ENCODE results near the gene CRY1.

Gene CRY1

DNA sequence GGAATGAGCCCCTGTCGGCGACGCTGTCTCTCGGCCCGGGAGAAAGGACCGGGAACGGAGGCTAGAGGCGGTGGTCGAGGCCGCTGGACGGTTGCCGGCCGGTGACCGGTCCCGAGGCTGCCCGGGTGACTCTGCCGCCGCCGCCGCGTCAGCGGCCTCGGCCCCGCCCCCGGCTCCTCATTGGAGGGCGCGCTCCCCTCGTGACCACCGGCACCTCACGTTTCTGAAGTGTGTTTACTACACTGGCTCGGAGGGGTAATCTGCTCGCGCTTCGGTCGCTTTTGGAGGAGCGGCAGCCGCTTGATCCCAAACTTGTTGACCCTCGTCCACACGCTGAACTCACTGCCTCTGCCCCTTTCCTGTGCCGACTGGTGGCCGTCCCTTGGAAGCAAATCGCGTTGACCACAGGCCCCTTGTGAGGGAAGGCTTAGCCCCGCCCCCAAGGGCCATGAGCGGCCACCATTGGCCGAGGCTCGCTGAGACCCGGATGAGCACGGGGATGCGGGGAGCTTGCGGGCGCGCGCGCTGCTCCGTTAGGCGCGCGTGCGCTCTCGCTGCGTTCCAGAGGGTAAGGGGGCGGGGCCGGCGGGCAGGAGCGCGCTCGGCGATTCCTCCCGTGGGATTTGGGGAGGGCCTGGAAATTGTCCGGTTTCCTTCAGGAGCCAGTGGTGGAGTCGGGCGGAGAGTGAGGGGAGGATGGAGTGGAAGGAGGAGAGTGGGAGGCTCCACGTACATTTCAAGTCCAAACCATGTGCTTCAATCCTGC, at the start of gene CRY1:
CRY1 (minus strand) TSS at position 133 of the 766 bp plus-strand sequence. CDS start 588 bp downstream, outside the sequence.
- H3K36me3 Mint-ChIP-seq, result no peaks in the 10 kb centered on the region
- H3K9me3 Mint-ChIP-seq, result peaks cover 14% of the 10 kb centered on the region
- H3K27ac Mint-ChIP-seq, result no peak within 1 kb of the TSS
- ATAC-seq, result peak; percentile 93
- H3K27me3 Mint-ChIP-seq, result peaks cover 25% of the 10 kb centered on the region
- H3K4me1 Mint-ChIP-seq, result no peaks in the 10 kb centered on the region
- H3K4me3 Mint-ChIP-seq, result no peak within 1 kb of the TSS

DNA sequence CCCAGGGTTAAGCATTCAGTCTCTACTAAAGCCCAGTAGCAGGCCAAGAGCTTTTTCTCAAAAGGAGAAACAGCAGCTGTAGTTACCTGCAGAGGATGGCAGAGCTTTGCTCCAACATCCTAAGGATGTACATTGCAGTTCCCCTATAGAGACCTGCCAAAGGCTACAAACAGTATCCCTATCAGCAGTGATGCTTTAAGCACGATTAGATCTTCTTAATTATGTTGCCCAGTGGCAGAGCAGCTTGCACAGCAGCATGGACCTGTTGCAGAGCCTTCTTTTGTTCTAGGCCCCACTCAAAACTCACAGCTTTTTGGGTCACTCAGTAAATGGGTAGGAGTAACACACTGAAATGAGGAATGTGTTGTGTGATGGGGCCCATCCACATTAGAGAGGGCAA, 46.4 kb upstream of the CRY1 start:
- Mint-ChIP-seq H3K4me1 (no peaks in the 10 kb centered on the region), H3K27ac (no peak overlapping the region), H3K4me3 (no peak overlapping the region), H3K27me3 (no peaks in the 10 kb centered on the region), H3K9me3 (no peaks in the 10 kb centered on the region), H3K36me3 (no peaks in the 10 kb centered on the region)
- no peak for ATAC-seq

DNA sequence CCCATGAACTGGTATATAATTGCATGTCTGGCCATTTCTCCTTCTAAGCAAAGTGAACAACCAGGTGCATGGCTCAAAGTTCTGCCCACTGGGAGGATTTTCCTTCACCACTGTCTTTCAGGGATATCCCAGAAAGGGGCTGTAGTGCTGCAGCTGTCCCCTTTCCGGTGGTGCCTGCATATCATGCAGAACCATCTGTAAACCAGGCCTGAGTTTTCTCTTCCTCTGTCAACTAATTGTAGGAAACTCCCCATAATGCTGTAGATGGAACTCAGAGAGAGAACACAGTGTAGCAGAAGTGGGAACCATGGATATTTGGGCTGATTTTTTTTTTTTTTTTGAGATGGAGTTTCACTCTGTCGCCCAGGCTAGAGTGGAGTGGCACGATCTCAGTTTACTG, 45.6 kb upstream of the CRY1 start:
- Mint-ChIP-seq H3K4me3 (no peak overlapping the region), H3K36me3 (no peaks in the 10 kb centered on the region), H3K27me3 (no peaks in the 10 kb centered on the region), H3K9me3 (no peaks in the 10 kb centered on the region), H3K4me1 (no peaks in the 10 kb centered on the region), H3K27ac (no peak overlapping the region)
- no peak for ATAC-seq

DNA sequence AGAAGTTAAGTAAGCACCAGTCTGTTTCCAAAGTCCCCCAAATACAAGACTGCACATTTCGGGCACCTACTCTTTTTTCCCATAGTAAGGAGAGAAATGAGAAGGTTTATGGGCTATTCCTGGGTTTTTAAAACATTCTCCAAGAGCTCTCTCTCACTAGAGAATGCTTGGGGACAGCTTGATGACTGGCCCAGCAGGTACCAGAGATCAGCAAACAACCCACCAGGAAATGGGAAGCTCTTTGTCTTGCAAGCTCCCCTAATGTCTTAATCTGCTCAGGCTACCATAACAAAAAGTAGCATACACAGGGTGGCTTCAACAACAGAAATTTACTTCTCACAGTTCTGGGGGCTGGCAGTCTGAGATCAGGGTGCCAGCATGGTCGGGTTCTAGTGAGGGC, 41.8 kb upstream of the CRY1 start:
- no peaks in the 10 kb centered on the region for H3K9me3 Mint-ChIP-seq
- no peak overlapping the region for H3K4me3 Mint-ChIP-seq
- no peaks in the 10 kb centered on the region for H3K36me3 Mint-ChIP-seq
- no peak for ATAC-seq
- H3K4me1 Mint-ChIP-seq, result no peaks in the 10 kb centered on the region
- H3K27me3 Mint-ChIP-seq, result no peaks in the 10 kb centered on the region
- no peak overlapping the region for H3K27ac Mint-ChIP-seq

DNA sequence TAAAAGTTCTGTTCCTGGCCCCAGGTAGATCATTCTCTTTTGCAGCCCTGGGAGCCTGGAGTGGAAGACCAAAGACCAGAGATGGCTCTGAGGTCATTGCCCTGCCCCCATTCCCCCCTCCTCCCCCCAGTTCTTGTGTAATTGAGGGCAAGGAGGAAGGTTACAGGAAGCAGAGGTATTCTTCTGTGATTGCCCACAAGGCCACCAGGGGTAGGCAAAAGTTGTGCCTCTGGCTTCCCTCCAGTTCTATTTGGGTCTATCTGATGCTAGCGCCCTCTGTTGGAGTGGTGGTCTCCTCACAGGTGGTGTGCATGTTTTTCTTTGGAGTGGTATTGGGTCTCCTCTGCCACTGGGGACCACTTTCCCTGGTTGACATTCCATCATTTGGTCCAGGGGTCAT, 41.2 kb upstream of the CRY1 start:
- H3K4me3 Mint-ChIP-seq, result no peak overlapping the region
- H3K27me3 Mint-ChIP-seq, result no peaks in the 10 kb centered on the region
- no peaks in the 10 kb centered on the region for H3K9me3 Mint-ChIP-seq
- no peak for ATAC-seq
- H3K36me3 Mint-ChIP-seq, result no peaks in the 10 kb centered on the region
- H3K4me1 Mint-ChIP-seq, result no peaks in the 10 kb centered on the region
- no peak overlapping the region for H3K27ac Mint-ChIP-seq

DNA sequence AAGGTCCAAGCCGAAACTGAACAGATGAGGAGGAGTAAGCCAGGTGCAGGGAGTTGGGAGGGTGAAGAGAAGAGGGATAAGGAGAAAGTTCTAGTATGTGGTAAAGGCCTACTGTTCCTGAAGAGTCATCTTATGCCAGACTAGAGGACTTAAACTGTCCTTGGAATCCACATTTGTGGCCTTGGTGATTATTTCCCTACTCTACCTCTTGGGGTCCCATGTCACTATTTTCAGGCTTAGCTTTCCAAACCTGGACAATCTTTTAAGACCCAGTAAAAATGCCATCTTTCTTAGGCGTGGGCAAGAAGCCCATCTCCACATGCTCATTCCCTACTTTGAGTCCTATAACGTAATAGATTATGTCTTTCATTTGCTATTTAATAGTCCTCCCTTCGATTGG, 40.1 kb upstream of the CRY1 start:
- Mint-ChIP-seq H3K4me3 (no peak overlapping the region), H3K27me3 (no peaks in the 10 kb centered on the region), H3K9me3 (no peaks in the 10 kb centered on the region), H3K27ac (no peak overlapping the region), H3K4me1 (no peaks in the 10 kb centered on the region), H3K36me3 (no peaks in the 10 kb centered on the region)
- no peak for ATAC-seq

DNA sequence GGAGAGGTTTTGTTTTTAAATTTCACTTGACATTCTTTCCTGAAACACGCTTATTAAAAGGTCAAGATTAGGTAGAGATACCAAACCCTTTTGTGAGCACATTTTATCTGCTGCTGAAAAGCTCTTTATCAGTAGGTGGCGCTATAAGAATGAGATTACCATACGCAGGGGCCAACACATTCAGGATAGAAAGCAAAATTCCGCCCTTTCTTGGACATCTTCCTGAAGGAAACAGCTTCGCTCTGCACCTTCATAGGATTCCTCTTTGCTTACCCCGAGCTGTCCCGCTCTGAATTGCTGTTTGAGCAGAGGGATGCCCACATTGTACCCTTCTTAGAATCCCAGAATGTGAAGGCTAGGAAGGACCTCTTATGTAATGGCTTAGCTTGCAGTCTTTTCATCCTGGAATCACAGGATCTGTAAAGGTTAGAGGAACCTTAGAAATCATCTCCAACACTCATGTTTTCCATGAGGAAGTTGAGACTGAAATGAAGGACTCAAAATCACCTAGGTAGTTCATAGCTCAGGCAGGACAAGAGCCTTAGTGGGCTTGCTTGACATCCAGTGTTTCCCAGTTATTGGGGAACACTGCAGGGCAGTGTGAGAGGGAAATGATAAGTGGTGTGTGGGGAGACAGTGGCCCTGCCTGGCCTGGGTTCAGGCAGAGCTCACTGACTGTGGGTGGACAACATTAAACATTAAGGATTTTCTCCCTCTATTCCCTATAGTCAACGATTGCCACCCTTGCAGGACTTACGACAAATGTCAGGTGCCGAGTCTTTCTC, 38.7 kb upstream of the CRY1 start:
- no peaks in the 10 kb centered on the region for H3K27me3 Mint-ChIP-seq
- no peak overlapping the region for H3K4me3 Mint-ChIP-seq
- ATAC-seq, result no peak
- H3K36me3 Mint-ChIP-seq, result no peaks in the 10 kb centered on the region
- no peaks in the 10 kb centered on the region for H3K9me3 Mint-ChIP-seq
- no peak overlapping the region for H3K27ac Mint-ChIP-seq
- H3K4me1 Mint-ChIP-seq, result no peaks in the 10 kb centered on the region

DNA sequence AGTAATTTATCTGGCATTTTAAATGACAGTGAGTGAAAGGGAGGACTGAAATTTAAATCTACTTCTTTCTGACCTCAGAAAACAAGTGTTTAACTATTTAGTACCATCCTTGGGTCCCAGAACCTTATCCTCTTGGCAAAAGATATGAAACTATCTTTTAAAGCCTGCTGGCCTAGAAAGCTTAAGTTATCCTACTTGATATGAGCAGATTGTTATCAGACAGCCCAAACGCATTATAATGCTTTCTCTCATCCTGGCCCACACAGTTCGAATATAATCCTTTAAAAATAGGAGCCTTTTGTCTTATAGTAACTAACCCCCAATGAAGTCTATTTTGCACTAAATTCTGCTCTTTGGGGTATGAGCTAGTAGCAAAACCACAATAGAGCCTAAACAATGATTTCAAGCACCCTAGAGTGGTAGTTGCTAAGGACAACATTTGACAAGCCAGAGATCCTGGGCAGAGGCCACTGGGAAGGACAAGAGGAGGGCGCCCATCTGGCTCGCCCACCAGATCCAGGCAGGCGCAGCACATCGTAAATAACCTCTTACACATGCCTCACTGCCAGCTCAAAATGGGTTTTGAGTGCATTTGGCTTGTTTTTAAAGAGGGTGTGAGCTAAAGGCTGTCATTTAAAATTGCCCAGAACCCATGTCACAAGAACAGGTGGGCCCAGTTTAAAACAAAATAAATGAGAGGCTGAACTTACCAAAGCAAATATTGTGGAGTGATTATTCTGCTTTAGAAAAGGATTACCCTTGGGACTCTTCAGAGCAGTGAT, 37.7 kb upstream of the CRY1 start:
- H3K4me3 Mint-ChIP-seq, result no peak overlapping the region

DNA sequence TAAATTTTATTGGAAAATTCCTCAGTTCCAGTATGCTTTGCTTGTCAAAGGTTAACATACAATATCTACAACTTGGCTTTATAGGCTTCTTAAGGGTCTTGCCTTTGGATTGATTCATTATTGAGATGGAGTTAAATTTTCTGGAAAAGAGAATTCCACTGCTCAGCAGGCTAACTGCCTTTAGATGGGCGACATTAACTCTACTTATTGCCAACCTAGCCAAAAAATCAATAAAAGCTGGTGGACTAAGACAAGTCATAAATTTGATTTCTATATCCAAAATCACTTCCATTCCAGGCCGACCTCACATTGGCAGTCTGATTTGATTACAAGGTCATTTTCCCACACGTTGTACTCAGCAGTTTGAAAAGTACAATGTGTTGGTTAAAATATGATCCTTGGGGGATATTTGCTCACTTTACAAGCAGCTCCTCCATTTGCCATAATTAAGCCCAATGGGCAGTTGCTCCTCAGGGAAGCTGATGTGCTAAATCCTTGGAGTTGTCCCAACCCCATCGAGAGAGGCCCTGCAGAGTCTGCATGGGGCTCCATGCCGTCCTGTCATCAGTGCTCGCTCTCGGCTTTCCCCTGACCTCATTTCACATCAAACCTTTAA, 36.1 kb upstream of the CRY1 start:
- Mint-ChIP-seq H3K4me1 (no peaks in the 10 kb centered on the region), H3K36me3 (no peaks in the 10 kb centered on the region), H3K9me3 (no peaks in the 10 kb centered on the region), H3K27me3 (no peaks in the 10 kb centered on the region), H3K27ac (no peak overlapping the region), H3K4me3 (no peak overlapping the region)
- ATAC-seq, result no peak

More for the DNA sequence above, 37.7 kb upstream of the CRY1 start:
- no peak for ATAC-seq
- no peaks in the 10 kb centered on the region for H3K4me1 Mint-ChIP-seq
- no peaks in the 10 kb centered on the region for H3K27me3 Mint-ChIP-seq
- H3K9me3 Mint-ChIP-seq, result no peaks in the 10 kb centered on the region
- H3K27ac Mint-ChIP-seq, result no peak overlapping the region
- no peaks in the 10 kb centered on the region for H3K36me3 Mint-ChIP-seq

DNA sequence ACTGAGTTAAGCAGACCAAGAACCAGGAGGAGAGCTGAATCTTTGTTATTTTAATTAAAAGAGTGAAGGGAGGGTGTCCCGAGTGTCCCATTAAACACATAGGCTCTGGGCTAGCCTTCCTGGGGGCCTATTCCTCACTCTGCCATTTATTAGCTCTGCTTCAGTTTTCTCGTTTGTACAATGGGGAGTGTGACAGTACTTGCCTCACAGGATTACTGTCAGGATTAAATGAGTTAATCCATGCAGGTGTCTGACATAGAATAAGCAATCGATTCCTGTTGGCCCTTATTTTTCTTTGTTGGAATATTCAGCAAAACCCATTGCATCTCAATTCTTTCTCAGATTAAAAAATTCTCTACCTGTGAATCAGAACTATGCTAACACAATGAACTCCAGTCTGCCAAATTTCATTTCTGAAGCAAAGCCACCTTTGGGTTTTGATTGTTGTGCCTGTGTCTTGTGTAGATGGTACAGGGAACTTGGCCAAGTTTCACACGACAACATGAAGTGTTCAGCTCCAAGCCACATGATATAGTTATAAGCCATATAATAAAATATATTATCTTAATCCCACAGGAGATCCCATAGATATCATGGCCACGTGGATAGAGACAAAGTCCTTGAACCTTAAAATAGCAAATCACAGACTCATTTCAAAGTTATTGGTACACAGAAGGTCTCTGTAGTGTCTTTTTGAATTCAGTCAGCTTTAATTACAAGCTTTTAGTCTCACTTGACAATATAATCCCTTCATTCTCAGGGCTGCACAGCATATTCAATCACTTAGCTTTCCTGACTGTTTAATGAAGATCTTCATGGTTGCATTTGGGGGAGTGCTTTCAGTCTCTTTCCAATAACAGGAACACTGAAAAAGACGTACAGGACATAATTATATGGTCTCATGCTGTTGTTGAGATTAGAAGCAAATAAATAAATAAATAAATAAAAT, 34.4 kb upstream of the CRY1 start:
- no peaks in the 10 kb centered on the region for H3K36me3 Mint-ChIP-seq
- H3K9me3 Mint-ChIP-seq, result no peaks in the 10 kb centered on the region
- H3K4me3 Mint-ChIP-seq, result no peak overlapping the region
- H3K27ac Mint-ChIP-seq, result no peak overlapping the region
- no peak for ATAC-seq
- no peaks in the 10 kb centered on the region for H3K4me1 Mint-ChIP-seq
- H3K27me3 Mint-ChIP-seq, result no peaks in the 10 kb centered on the region

DNA sequence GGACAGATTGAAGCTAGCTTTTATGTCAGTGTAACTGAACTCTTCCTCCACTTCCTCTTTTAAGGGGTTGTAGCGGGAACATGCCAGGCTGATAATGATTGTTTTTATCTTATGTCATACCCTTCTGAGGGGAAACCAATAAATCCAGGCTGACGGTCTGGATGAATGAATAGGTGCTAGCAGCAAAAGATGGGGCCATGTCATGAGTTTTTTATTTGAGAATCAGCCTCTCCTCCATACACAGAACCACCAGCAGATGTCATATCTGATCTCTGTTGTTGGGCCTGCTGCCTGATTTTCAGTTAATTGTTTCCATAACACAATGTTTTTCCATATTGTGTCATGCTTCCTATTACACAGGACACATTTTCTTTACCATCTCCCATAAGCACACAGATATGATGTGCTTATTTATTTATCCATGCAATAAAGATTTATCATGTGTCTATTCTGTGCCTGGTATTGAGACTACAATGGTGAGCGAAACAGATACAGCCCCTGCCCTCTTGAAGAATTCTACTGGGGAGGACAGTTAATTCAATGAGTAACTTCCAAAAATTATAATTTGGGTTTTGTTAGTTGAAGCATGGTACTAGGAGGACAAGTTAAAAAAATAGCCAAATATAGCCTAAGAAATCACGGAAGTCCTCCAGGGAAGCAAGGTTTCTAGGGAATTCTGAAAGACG, 33.6 kb upstream of the CRY1 start:
- H3K9me3 Mint-ChIP-seq, result no peaks in the 10 kb centered on the region
- peaks cover 8% of the 10 kb centered on the region for H3K27me3 Mint-ChIP-seq
- no peak for ATAC-seq
- H3K27ac Mint-ChIP-seq, result no peak overlapping the region
- no peak overlapping the region for H3K4me3 Mint-ChIP-seq
- no peaks in the 10 kb centered on the region for H3K36me3 Mint-ChIP-seq
- no peaks in the 10 kb centered on the region for H3K4me1 Mint-ChIP-seq

DNA sequence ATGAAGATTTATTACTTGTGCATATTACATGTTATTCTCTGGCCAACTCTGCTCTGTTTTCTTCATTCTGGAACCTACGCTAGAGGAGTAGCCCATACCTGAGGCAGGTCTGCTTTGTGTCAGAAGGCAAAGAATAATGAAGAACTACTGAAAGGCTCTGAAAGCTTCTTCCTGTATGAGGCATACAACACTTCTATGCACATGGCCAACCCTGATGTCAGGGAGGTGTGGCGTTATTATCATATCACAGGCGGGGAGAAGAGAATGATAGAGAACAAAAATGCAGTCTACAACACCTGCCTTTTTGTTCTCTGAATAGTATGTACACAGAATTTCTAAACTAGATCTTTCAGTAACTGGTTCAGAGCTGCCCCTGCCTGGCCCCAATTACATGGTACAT, 32.5 kb upstream of the CRY1 start:
- Mint-ChIP-seq H3K4me3 (no peak overlapping the region), H3K27ac (no peak overlapping the region), H3K36me3 (no peaks in the 10 kb centered on the region), H3K27me3 (peaks cover 17% of the 10 kb centered on the region), H3K4me1 (no peaks in the 10 kb centered on the region), H3K9me3 (no peaks in the 10 kb centered on the region)
- no peak for ATAC-seq

DNA sequence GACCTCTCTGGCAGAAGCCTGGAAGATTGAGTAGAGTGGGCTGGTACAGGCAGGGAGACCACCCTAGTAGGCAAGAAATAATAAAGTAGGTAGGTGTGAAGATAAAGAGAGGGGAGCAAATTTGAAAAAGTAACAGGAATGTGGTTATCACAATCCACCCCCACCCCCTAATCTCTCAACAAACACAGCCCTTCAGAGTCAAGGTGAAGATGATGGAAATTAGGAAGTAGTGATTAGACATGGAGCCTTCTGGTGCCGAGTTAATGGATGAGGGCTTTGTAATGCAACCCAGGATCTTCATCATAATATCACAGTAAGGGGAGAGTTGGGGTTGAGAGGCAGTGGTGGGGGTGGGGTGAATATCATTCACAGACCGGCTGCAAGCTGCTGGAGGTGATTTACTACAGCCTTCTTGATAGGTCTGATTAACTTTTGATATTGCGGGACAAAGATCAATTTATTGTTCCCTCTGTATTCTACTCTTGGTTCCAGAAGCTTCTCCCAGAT, 29.2 kb upstream of the CRY1 start:
- no peak overlapping the region for H3K27ac Mint-ChIP-seq
- H3K36me3 Mint-ChIP-seq, result no peaks in the 10 kb centered on the region
- no peak overlapping the region for H3K4me3 Mint-ChIP-seq
- no peak for ATAC-seq
- H3K9me3 Mint-ChIP-seq, result no peaks in the 10 kb centered on the region
- H3K4me1 Mint-ChIP-seq, result no peaks in the 10 kb centered on the region
- H3K27me3 Mint-ChIP-seq, result peaks cover 26% of the 10 kb centered on the region

DNA sequence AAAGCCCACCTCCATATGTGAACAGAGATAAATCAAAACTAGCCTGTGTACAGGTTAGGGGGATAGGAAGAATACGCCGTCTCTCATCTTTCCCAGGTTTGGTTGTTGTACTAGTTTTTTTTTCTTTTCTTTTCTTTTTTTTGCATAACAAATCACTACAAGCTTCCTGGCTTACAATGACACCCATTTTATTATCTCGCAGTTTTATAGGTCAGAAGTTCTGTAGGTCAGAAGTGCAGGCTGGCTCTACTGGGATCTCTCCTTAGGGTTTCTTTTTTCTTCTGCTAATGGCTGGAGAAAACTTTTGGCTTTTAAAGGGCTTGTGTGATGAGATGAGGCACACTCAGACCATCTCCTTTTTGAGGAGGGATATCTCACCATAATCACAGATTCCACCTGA, 25.7 kb upstream of the CRY1 start:
- H3K27ac Mint-ChIP-seq, result no peak overlapping the region
- H3K4me3 Mint-ChIP-seq, result no peak overlapping the region
- H3K36me3 Mint-ChIP-seq, result no peaks in the 10 kb centered on the region
- no peak for ATAC-seq
- peaks cover 9% of the 10 kb centered on the region for H3K4me1 Mint-ChIP-seq
- no peaks in the 10 kb centered on the region for H3K9me3 Mint-ChIP-seq
- peaks cover 26% of the 10 kb centered on the region for H3K27me3 Mint-ChIP-seq

All from stimulated activated memory B cell treated with anti-CD40 and anti-IgM and Interleukin-4, amounts not matched to agents 10 μg/mL and 1 μg/mL and 100 μg/mL, for 72 hours (primary cell).